Ramos (cell line): ENCODE results near the gene FANCC.

Experiments
- in situ Hi-C: fragments of 300-500 bp; cut with MboI; formaldehyde crosslinking; loops from one replicate; pipeline ENCODE4 v1.14.3; 2022; ENCODE audit warnings: low sequenced_read_pairs; ENCODE audit not compliant: unreplicated experiment

FANCC gene, protein sequence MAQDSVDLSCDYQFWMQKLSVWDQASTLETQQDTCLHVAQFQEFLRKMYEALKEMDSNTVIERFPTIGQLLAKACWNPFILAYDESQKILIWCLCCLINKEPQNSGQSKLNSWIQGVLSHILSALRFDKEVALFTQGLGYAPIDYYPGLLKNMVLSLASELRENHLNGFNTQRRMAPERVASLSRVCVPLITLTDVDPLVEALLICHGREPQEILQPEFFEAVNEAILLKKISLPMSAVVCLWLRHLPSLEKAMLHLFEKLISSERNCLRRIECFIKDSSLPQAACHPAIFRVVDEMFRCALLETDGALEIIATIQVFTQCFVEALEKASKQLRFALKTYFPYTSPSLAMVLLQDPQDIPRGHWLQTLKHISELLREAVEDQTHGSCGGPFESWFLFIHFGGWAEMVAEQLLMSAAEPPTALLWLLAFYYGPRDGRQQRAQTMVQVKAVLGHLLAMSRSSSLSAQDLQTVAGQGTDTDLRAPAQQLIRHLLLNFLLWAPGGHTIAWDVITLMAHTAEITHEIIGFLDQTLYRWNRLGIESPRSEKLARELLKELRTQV

DNA sequence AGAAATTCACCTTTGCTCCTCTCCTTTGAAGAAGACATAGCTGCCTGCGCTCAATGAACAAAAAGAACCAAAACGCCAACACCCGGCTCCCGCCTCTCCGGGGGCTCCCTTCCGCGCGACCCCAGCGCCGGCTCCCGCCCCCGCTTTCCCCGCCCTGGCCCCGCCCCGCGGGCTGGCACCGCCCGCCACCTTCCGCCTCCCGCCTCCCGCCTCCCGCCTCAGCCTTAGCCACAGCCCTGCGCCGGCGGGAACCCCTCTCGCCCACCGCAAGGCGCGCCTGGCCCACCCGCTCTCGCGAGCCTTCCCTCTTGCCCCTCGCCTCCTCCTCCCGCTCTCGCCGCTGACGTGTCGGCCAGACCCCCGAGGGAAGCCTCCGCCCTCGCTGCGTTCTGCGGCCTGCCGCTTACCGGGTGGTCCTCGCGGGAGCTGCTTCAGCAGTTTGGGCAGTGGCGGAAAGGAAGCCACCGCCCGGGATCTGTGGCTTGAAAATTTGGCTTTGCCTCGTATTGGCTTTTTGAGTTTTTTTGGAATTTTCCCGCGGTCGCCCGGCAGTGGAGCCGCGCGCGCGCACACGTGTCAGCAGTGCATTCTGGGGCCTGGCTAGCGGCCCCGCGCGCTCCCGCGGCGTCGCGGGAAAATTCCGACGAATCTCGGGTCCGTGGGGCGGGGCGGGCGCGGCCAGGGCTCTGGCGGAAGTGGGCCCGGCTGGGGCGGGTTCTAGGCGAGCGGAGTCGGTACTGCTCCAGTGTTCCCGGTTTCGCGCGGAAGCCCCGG is at the start of gene FANCC:
FANCC (minus strand) TSS at position 591 of the 774 bp plus-strand sequence. CDS start 68,418 bp downstream, outside the sequence.
- in situ Hi-C loops, result loop anchor here (10.0 kb wide), 1 partner anchor 197 kb away; the partner anchor contains the start of gene PTCH1

DNA sequence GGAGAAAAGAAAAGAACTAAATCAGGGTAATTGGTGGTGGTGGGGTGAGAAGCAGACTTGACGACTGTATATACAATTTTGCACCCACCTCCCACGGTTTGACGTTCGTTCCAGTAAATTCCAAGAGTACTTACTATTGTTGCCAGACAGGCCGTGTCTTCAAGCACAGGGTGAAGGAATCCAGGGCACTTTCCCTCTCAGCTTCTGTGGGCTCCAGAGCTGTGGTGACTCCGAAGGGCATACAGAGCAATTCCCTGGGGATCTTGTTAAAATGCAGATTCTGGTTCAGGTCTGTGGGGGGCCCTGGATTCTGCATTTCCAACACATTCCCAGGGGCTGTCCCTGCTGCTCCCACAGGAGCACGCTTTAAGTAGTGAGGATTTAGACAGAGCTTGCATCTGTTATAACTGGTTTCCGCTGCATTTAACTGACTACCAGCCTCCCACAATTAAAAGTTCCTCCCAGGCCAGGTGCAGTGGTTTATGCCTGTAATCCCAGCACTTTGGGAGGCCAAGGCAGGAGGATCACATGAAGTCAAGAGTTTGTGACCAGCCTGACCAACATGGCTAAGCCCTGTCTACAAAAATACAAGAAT is 49.3 kb upstream of the FANCC start:
- in situ Hi-C loops, result no loop called here

DNA sequence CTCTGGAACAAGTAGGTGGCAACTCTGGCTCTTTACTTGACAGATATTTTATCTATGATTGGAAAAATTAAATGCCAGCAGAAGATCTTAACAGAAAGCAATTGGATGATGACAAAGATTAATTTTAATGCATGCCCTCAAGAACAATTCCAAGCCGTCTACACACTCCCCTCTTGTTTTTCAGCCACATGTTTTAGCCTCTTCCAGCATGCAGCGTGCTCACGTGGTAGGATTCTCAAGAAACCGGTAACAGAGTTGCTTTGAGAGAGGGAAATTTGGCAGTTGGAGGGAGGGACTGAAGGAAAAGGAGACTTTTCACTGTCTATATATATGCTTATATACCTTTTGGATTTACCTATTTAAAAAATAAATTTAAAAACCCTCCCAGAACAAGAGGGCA is 48.3 kb upstream of the FANCC start:
- in situ Hi-C loops, result no loop called here

- in situ Hi-C loops, result no loop called here
Measured at GRCh38 chr9:95363051-95363841, 45.7 kb upstream of the FANCC start.

GRCh38 chr9:95360866-95361265 is 43.4 kb upstream of the FANCC start:
- in situ Hi-C loops, result no loop called here

DNA sequence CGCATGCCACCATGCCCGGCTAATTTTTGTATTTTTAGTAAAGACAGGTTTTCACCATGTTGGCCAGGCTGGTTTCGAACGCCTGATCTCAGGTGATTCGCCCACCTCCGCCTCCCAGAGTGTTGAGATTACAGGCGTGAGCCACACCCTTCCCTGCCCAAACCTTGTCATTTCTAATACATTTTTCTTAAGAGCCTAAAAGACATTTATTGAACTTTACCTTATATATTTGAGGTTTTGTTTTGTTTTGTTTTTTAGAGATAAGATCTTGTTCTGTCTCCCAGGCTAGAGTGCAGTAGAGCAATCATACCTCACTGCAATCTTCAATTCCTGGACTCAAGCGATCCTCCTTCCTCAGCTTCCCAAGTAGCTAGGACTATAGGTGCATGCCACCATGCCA is 39.8 kb upstream of the FANCC start:
- in situ Hi-C loops, result no loop called here

GRCh38 chr9:95355500-95355899 is 38.0 kb upstream of the FANCC start:
- in situ Hi-C loops, result no loop called here

GRCh38 chr9:95351051-95351450 is 33.5 kb upstream of the FANCC start:
- in situ Hi-C loops, result no loop called here

- in situ Hi-C loops, result no loop called here
Measured at GRCh38 chr9:95350266-95350665, 32.8 kb upstream of the FANCC start.

DNA sequence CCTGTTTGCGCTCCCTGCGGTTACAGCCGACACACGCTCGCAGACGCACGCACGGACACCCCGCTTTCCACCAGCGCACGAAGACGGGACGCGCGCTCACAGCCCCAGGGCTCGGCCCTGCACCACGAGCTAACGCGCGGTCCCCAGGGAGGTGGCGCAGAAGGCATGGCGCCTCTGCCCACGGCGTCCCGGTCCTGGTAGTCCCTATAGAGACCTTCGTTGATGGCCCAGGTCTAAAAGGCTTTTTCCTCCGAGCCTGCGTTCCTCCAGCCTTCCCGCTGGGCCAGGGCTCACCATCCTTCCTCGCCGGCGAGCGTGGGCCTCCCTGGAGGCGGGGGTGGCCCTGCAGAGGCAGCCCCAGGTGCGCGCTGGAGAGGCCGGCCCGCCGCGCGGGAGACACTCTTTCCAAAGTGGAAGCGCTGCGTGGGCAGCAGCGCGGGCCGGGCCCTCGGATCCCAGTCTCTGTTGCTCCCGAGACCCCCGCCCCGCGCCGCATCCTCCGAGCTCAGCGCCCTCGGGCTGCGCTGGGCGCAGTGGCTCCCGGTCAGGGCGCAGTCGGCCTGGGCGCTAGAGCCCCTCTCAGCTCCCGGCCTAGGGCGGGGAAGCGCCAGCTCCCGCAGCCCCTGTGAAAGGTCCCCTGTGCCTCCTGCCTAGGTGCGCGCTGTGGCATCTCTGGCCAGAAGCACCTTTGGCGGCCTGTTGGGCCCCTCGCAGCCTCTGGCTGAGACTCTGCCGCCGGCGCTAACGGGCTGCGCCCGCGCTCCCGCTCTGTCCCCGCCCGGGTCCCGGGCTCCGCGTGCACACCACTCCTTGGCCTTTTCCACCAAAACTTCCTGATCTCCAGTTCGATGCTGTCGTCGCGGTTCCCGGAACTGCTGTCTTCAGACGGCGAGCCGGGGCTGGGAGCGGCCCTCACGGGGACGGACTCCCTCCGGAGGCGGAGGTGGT is 31.9 kb upstream of the FANCC start:
- in situ Hi-C loops, result no loop called here

- in situ Hi-C loops, result no loop called here
Measured at GRCh38 chr9:95346021-95346420, 28.5 kb upstream of the FANCC start.

GRCh38 chr9:95344735-95345325 is 27.3 kb upstream of the FANCC start:
- in situ Hi-C loops, result no loop called here

- in situ Hi-C loops, result no loop called here
Measured at GRCh38 chr9:95343725-95344287, 26.3 kb upstream of the FANCC start.

DNA sequence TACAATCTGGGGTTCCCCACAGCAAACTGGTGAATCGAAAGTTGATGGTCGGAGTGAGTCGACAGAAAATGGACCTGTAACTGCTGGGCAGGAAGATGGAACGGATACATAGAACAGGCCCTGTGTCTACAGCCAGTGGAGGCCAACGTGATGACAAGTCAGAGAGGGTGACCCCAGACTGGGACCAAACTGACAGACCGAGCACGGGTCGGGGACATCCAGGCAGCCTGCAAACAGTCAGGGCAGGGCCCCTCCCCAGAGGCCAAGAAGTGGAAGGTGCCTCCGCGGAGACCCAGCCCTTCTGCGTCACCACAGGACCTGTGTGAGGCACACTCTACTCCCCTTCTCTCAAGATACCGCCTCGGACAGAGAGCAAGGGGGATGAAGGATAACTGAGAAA is 25.1 kb upstream of the FANCC start:
- in situ Hi-C loops, result no loop called here

DNA sequence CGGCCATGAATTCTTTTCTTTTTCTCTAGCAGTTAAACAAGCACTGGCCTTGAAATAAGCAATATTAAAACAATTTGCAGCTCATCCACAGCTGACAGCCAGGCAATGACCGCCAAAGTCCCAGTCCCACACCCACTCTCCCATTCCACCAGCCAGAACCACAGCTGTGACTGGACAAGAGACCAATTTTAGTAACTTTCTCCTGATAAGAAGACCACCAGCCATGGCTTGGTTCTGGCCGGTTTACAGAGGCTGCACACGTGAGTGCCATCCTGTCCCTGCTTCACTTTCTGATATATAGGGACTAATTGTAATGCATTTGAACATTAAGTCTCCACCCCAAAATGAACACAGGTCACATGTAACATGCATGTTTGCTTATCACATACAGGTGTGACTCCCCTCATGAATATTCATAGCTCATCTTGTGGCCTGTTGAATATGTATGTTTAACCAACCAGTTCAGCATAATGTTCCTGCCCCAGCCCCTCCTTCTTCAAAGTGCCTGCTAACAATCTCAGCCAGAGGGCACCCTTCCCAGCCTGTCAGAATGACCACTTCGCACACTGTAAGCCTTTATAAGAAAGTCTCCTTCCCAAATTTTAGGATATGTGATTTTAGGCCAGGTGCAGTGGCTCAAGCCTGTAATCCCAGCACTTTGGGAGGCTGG is 23.9 kb upstream of the FANCC start:
- in situ Hi-C loops, result no loop called here

DNA sequence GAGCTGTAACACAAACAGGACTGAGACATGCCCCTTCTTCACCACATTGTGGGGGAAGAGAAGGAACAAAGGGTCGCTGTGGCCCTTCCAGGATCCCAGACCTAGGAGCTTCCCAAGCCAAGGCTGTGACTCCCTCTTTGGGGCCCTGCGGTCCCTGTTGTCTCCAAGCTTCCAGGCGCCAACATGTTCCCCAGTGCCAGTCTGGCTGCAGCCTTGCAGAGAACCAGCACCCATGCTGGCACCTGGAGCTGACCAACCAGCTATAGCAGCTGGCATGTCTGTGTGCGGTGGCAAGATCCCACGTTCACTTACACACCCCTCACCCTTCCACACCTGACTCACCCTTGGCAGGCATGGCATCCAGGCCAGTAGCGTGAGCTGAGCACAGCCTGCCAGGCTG is 20.7 kb upstream of the FANCC start:
- in situ Hi-C loops, result no loop called here

DNA sequence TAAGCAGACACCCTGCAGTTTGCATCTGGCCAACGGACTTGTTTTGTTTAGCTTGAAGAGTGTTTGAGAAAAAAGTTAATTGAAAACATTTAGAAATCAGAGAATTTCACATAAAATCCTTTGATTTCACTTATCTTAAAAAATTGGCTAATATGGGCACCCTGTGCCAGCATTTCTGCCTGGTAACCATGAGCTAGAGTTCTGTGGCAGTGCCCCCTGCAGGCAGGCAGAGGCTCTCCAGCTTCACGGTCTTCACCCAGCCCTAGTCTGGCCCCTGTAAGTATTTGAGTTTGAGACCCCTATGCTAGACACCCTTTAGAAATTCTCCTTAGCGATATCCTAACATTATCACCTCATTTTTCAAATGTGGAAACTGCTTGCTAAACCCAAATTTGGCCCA is 18.8 kb upstream of the FANCC start:
- in situ Hi-C loops, result no loop called here

DNA sequence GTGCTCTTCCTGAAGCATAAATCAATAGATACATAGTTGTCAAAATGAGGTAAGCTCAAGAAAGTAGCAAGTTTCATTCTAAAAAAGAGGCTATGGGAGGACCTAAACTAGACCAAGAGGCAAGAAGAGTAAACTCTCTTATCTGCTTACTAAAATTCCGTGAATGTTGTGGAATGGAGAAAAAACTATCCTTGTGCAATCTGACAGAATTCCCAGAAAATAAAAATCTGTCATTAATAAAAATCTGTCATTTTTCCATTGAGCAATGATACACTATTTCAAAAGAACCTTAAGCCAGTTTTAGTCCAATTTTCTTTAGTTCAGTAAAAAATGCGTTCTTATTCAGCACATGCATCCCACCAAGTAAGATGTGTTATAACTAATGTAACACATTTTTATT is 15.9 kb upstream of the FANCC start:
- in situ Hi-C loops, result no loop called here
